Stimulated activated CD4-positive, alpha-beta T cell treated with anti-CD3 and anti-CD28 coated beads, Interleukin-1b, Interleukin-23, amount 100 ng/mL, for 24 hours (primary cell): Measurements from ENCODE around the gene PHIP.

Experiments
- DNase-seq, 4 experiments: peaks; one replicate each; pipeline ENCODE4 v3.0.0-alpha.2; 2020; ENCODE audit warnings: low read depth in 4 of 4, low spot score in 1 of 4

PHIP gene

GRCh38 chr6:79011940-79012339 is 66.1 kb downstream of the PHIP start:
- no peak for DNase-seq

DNA sequence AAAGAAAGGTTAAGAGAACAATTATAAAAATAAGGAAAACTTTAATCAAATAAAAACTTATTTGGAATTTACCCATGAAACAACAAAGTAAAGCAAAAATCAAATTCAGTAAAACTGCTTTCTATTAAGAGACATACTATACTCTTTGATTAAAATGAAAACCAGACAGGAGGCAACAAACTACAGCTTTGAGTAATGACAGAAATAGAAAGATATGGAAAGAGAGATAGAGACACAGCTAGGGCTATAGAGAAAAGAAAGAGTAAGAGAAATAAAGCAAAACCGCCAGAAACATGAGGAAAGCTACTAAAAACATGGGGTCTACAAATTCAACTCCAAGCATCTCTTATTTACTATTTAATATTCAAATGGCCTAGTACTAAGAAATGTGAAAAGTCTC is 67.6 kb downstream of the PHIP start:
- DNase-seq = no peak

- DNase-seq = no peak
Measured at GRCh38 chr6:79009819-79010218, 68.2 kb downstream of the PHIP start.

DNA sequence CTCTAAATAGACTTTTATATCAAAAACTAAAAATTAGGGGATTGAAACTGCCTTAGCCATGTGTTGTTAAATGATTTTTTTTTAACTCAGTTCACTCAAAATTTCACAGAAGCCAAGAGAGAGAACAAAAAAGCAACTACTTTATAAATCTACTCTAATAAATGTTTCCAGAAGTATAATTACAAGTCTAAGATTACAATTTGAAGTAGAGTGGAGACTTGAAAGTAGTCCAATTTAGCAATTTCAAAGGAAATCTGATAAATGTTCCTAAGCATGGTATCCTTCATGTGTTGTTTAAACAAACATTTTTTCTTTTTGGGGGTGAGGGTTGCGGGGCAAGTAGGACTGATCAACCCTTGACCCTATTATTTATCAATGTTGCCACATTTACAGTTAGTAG is 72.6 kb downstream of the PHIP start:
- no peak for DNase-seq

DNA sequence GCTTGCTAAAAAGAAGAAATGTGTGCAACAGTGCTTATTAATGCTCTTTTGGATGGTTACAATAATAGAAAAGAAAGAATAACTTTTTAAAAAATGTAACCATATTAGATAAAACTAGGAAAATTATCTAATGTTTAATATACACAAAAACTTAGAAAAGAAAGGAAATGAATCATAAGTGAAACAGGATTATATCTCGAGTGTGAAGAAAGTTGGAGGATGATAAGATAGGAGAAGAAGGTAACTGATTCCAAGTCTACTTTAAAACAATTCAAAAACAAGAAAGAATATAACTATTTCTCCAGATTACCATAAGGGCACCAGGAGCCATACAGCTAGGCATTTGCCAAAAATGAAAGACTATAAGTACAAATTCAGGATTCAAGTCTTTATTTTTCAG is 73.0 kb downstream of the PHIP start:
- no peak for DNase-seq

- no peak for DNase-seq
Measured at GRCh38 chr6:79004239-79004638, 73.8 kb downstream of the PHIP start.

DNA sequence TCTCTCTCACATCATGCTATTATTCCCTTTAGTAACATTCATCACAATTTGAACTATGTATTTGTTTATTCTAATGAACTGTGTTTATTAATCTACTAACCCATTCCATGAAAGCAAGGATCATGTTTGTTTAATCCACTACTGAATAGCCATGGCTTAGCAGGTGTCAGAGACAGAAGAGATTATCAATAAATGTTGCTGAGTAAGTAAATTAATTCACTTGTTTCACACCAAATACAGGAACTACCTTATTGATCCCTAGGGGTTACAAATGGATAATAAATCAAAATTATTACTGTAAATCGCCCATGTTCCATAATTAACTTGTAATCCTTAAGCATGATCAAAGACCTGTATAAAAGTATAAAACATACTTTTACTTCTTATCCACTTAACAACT is 76.6 kb downstream of the PHIP start:
- no peak for DNase-seq

DNA sequence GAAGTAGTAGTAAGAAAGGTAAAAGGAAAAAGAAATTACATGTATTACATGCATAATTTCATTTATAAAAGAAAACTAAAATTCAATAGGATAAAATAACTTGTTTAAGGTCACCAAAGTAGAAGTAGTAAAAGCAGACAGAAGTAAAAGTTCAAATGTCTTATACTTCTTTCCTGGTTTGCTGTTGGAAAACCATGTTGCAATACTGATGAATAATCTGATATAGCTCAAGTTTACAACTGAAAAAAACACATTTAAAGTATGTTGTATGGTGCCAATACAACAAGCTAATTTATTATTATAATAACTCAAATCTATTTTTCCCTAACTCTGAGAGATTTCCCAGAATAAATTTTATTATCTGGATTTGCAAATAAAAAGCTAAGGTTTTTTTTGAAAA is 78.3 kb downstream of the PHIP start:
- no peak for DNase-seq

DNA sequence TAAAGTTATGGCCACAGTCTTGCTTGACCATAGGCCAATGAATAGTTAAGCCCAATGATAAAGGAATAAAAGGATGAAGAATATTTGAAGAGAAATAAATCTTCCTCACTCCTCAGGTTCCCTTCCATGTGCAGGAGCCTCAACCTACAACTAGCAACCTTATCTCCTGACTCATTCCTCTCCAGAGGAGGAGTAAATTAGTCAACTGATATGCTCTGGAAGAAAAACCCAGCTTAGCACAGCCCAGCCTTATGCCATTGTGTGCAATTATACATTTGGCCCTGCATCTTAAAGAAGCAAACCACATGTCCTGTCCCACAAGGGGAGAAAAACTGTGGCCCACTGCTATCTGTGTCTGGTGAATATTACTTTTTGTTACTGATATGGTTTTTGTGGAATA is 82.1 kb downstream of the PHIP start:
- no peak for DNase-seq

GRCh38 chr6:78995346-78995745 is 82.7 kb downstream of the PHIP start:
- DNase-seq = no peak

- no peak for DNase-seq
Measured at GRCh38 chr6:78993955-78994354, 84.1 kb downstream of the PHIP start.

DNA sequence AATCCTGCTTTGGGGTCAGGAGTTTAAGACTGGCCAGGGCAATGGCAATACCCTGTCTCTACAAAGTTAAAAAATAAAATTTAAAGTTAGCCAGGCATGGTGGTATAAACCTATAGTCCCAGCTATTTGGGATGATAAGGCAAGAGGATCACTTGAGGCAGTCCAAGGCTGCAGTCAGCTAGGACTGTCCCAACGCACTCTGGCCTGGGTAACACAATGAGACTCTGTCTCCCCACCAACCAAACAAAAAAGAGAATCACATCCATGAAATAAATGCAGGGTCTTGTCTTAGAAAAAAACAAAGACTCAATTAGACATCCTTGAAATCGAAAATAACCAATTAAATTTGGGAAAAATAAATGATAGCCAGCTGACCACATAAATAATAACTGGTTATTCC is 88.9 kb downstream of the PHIP start:
- no peak for DNase-seq

DNA sequence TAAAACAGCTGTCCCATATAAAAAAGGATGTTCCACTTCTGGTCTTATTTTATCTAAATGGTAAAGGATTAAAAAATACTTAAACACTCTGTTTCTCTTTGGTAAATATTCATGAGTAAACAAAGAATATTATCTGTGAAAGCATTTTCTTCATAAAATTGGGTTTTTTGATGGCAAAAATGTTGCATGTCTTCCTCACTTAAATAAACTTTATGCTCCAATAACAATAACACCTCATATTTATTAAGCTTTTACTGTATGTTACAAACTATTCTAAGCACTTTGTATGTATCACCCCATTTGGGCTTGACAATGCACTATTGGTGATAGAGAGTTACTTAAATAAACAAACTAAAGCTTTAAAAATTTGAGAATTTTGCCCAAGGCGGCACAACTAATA is 91.9 kb downstream of the PHIP start:
- DNase-seq = no peak

- DNase-seq = no peak
Measured at GRCh38 chr6:78984225-78984950, 93.7 kb downstream of the PHIP start.

GRCh38 chr6:78967191-78967590 is 110.9 kb downstream of the PHIP start:
- DNase-seq = no peak

DNA sequence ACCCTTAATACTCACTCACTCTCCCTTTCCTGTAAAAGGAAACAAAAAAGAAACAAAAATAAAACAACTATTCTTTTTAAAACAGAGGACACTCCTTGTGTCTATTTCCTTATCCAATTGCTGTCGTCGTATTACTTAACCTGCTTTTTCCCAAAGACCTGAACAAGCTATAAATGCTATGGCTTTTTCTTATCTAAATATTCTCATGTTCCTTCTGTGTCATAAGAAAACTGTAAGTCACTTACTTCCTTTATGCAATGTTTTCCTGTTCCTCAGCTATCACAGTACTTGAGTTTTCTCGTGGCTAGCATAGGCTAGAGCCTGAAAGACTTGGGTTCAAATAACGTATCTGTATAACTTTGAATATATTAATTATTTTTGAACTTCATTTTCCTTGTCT is 111.5 kb downstream of the PHIP start:
- no peak for DNase-seq

- DNase-seq = no peak
Measured at GRCh38 chr6:78962448-78962847, 115.6 kb downstream of the PHIP start.

- DNase-seq = no peak
Measured at GRCh38 chr6:78954740-78955139, 123.3 kb downstream of the PHIP start.

DNA sequence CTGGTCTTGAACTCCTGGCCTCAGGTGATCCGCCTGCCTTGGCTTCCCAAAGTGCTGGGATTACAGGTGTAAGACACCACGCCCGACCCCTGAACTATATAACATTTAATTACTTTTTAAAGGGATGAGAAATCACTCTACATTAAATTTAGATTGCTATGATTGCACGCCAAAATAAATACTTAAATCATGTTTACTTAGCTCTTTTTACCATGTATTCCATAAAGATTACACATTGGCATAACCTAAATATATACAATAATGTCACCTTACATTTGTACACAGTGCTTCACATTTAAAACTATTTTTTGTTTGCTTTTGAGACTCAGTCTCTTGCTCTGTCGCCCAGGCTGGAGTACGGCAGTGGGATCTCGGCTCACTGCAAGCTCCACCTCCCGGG is 124.3 kb downstream of the PHIP start:
- DNase-seq = no peak

DNA sequence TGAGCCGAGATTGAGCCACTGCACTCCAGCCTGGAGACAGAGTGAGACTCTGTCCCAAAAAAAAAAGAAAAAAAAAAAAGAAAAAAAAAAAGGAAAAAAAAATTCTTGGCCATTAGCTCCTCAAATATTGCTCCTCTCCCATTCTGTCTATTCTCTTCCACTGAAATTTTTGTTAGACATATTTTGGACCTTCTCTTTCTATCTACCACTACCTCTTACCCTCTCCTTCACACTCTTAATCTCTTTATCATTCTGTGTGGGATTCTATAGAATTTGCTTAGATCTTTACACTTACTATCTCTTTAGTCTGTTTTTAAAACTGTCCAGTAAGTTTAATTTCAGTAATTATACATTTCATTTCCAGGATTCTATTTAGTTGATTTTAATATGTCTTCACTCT is 125.7 kb downstream of the PHIP start:
- no peak for DNase-seq

DNA sequence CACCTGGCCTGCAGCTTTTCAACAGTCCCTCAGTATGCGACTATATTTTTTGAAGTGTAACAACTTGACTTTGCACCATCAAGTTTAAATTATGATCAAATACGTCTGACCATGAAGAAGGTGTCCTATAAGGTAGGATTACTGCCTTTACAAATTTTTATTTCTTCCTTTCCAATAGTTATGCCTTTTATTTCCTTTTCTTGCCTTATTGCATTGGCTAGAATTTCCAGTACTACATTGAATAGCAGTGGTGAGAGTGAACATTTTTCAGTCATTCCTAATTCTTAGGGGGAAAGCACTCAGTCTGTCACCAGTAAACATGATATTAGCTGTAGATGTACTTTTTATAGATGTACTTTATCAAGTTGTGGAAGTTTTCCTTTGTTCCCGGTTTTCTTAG is 129.3 kb downstream of the PHIP start:
- no peak for DNase-seq

DNA sequence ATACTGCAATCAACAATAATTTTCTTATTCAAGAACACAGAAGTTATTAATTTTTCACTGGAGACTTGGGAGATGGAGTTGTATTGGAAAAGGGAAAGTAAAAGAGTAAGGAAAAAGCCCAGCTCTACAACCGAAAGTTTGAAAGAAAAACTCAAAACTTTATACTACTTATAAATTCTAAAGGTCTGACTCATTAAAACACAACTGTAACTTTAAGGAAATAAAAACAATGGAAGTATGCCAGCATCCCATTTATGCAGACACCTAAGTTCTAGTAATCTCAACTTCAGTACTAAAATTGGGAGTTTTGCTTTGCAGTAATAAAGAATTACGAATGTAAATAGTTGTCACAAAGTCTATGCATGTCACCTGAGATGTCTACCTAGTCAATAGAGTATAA is 130.1 kb downstream of the PHIP start:
- no peak for DNase-seq

DNA sequence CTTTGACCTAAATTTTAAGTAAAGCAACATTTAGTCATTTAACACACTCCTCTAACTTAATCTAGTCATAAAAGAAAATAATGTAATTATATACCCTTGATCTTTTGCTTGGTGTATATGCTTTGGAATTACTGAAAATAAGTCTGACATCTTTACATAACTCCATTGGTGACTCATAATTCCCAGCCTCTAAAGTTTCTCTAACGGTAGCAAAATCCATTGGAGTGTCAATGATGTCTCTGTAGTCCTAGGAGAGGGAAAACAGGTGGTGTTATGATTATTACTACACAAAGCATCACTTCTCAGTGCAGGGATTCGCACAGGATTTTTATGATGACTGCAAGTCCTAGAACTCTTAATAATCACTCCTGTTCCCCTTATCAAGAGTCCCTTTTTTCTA is 130.5 kb downstream of the PHIP start:
- DNase-seq = no peak

GRCh38 chr6:78942446-78942845 is 135.6 kb downstream of the PHIP start:
- DNase-seq = no peak
